ENCODE data around the gene UBQLN4. TPM values are rescaled to one million over a fixed set of nuclear protein-coding genes. Genes with fewer than 3 reads are reported as not detected.
A peak's percentile ranks its signal among the peaks of the same experiment; 100 is the strongest.

Gene UBQLN4
- total and polyA plus RNA-seq, 9 of the 15 experiments (the other 6 are each of a cell fraction or from before 2014, with no cell fraction given): 13.5 to 65.5 (median 37.0) TPM

DNA sequence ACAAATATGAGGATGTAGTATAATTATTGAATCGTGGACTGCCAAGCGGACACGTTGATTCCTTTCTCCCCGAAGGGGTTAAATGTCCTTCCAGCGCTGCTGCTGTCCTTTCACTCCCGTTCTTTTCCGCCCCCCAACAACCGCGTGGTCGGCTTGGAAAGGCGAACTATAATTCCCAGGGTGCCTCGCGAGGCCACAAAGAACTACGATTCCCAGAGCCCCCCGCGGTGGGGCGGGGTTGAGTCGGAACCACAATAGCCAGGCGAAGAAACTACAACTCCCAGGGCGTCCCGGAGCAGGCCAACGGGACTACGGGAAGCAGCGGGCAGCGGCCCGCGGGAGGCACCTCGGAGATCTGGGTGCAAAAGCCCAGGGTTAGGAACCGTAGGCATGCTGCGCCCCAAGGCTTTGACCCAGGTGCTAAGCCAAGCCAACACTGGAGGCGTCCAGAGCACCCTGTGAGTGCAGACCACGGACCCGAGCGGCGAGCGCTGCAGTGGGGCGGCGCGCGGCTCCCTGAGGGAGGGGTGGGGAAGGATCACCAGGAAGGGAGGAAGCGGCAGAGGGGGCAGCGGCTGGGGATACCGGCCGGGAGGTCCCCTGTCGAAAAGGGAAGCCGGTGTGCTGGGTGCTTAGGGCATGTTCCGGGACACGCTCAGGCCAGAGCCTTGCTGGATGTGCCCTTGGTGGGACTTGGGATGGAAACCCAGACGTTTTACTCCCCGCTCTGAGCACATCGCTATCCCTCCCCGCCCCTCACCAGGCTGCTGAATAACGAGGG lies 1.1 kb upstream of the UBQLN4 start, which contains the start of gene LAMTOR2 (continued):
- TF ChIP-seq POLR3A (IDR thresholded peaks at IDR 0.05; ENCODE audit: borderline replicate concordance, extremely low read depth, insufficient read depth, insufficient read length) (no peak), NFE2L1 (tag; IDR thresholded peaks at IDR 0.05; ENCODE audit: borderline replicate concordance, low read depth) (no peak), ZNF143 (CRISPR knock-in tag; IDR thresholded peaks at IDR 0.05) (peak; percentile 98), NEUROD1 (IDR thresholded peaks at IDR 0.05; ENCODE audit: borderline replicate concordance, low read depth, low read length, partially characterized antibody) (peak; percentile 23), RBFOX2 (IDR thresholded peaks at IDR 0.05; ENCODE audit: low read depth, low read length) (peak; percentile 83), PHB2 (IDR thresholded peaks at IDR 0.05; ENCODE audit: low read depth) (no peak), ZNF274 (IDR thresholded peaks at IDR 0.05; ENCODE audit: borderline replicate concordance, low read depth, low read length) (no peak), ZKSCAN1 (IDR thresholded peaks at IDR 0.05; ENCODE audit: low read depth, low read length) (no peak), GABPA (tag; conservative IDR thresholded peaks at IDR 0.05; ENCODE audit: low read depth) (peak; percentile 84), CXXC5 (CRISPR knock-in tag; IDR thresholded peaks at IDR 0.05) (peak; percentile 82), ZNF644 (tag; IDR thresholded peaks at IDR 0.05; ENCODE audit: low read depth) (peak; percentile 95), SPI1 (IDR thresholded peaks at IDR 0.05; ENCODE audit: borderline replicate concordance, low read depth, low read length) (peak; percentile 59; the same call in 1 of the 2 replicates), MIER1 (IDR thresholded peaks at IDR 0.05; ENCODE audit: low read depth) (no peak), ZSCAN32 (CRISPR knock-in tag; IDR thresholded peaks at IDR 0.05) (no peak), MECOM (CRISPR knock-in tag; IDR thresholded peaks at IDR 0.05) (0 out of 2 replicates have a peak, but pooled peaks have one; percentile 25), KDM4B (IDR thresholded peaks at IDR 0.05; ENCODE audit: borderline replicate concordance in 2 of 2, low read depth in 1 of 2) (peak in 1 of 2 experiments; percentile 30; a peak in 1 of 4 replicates)
- TF ChIP-seq, protein P1, sequence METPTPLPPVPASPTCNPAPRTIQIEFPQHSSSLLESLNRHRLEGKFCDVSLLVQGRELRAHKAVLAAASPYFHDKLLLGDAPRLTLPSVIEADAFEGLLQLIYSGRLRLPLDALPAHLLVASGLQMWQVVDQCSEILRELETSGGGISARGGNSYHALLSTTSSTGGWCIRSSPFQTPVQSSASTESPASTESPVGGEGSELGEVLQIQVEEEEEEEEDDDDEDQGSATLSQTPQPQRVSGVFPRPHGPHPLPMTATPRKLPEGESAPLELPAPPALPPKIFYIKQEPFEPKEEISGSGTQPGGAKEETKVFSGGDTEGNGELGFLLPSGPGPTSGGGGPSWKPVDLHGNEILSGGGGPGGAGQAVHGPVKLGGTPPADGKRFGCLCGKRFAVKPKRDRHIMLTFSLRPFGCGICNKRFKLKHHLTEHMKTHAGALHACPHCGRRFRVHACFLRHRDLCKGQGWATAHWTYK (CRISPR knock-in tag; IDR thresholded peaks at IDR 0.05): 0 out of 2 replicates have a peak, but pooled peaks have one; percentile 61
- TF ChIP-seq, protein P2, sequence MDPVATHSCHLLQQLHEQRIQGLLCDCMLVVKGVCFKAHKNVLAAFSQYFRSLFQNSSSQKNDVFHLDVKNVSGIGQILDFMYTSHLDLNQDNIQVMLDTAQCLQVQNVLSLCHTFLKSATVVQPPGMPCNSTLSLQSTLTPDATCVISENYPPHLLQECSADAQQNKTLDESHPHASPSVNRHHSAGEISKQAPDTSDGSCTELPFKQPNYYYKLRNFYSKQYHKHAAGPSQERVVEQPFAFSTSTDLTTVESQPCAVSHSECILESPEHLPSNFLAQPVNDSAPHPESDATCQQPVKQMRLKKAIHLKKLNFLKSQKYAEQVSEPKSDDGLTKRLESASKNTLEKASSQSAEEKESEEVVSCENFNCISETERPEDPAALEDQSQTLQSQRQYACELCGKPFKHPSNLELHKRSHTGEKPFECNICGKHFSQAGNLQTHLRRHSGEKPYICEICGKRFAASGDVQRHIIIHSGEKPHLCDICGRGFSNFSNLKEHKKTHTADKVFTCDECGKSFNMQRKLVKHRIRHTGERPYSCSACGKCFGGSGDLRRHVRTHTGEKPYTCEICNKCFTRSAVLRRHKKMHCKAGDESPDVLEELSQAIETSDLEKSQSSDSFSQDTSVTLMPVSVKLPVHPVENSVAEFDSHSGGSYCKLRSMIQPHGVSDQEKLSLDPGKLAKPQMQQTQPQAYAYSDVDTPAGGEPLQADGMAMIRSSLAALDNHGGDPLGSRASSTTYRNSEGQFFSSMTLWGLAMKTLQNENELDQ (CRISPR knock-in tag; IDR thresholded peaks at IDR 0.05; ENCODE audit: borderline replicate concordance): no peak
- TF ChIP-seq, protein P3, sequence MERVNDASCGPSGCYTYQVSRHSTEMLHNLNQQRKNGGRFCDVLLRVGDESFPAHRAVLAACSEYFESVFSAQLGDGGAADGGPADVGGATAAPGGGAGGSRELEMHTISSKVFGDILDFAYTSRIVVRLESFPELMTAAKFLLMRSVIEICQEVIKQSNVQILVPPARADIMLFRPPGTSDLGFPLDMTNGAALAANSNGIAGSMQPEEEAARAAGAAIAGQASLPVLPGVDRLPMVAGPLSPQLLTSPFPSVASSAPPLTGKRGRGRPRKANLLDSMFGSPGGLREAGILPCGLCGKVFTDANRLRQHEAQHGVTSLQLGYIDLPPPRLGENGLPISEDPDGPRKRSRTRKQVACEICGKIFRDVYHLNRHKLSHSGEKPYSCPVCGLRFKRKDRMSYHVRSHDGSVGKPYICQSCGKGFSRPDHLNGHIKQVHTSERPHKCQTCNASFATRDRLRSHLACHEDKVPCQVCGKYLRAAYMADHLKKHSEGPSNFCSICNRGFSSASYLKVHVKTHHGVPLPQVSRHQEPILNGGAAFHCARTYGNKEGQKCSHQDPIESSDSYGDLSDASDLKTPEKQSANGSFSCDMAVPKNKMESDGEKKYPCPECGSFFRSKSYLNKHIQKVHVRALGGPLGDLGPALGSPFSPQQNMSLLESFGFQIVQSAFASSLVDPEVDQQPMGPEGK (CRISPR knock-in tag; IDR thresholded peaks at IDR 0.05; ENCODE audit: borderline replicate concordance): 0 out of 2 replicates have a peak, but pooled peaks have one; percentile 7
